Natural killer cell (primary cell): ENCODE results near the gene LARGE1. TPM values are rescaled to one million over a fixed set of nuclear protein-coding genes. Genes with fewer than 3 reads are reported as not detected.

Experiments used
- ATAC-seq, 3 donors: fragments of 150-1000 bp in 2 of 3; fragments of 200-7000 bp in 1 of 3; cut with Tn5 transposase; 1 replicate in 1 of 3; 2 replicates in 2 of 3; pipeline ENCODE4 v1.10.0; 2021; ENCODE audit warnings: mild to moderate bottlenecking in 2 of 3, moderate library complexity in 2 of 3
- DNase-seq, 2 donors: peaks; one replicate each; pipeline versions ENCODE4 v3.0.0 to v3.0.0-alpha.2; 2013 to 2021; ENCODE audit warnings: mixed read lengths in 1 of 2
- H3K27ac ChIP-seq: one replicate; pipeline ENCODE4 v1.5.1; 2013; ENCODE audit warnings: mild to moderate bottlenecking, low read length
- H3K27me3 ChIP-seq: one replicate; pipeline ENCODE4 v1.6.1; 2013; ENCODE audit warnings: low read length; ENCODE audit not compliant: control insufficient read depth, insufficient read depth
- H3K36me3 ChIP-seq: one replicate; pipeline ENCODE4 v1.6.1; 2013; ENCODE audit warnings: low read length; ENCODE audit not compliant: control insufficient read depth, insufficient read depth
- H3K4me1 ChIP-seq: one replicate; pipeline ENCODE4 v1.6.1; 2013; ENCODE audit warnings: low read length; ENCODE audit not compliant: control insufficient read depth, insufficient read depth
- H3K4me3 ChIP-seq: one replicate; pipeline ENCODE4 v1.5.1; 2013; ENCODE audit warnings: low read length
- H3K9me3 ChIP-seq: one replicate; pipeline ENCODE4 v1.6.1; 2013; ENCODE audit warnings: low read length; ENCODE audit not compliant: control insufficient read depth, insufficient read depth
- H3K27ac Mint-ChIP-seq, 2 donors: one replicate each; pipeline ENCODE4 v1.8.0; 2022; ENCODE audit warnings: mild to moderate bottlenecking in 2 of 2, mixed read lengths in 2 of 2, moderate library complexity in 1 of 2
- H3K27me3 Mint-ChIP-seq, 2 donors: one replicate each; pipeline ENCODE4 v1.8.0; 2022; ENCODE audit warnings: low read depth in 2 of 2, mixed read lengths in 2 of 2
- H3K36me3 Mint-ChIP-seq: one replicate; pipeline ENCODE4 v1.8.0; 2022; ENCODE audit warnings: mixed read lengths
- H3K4me1 Mint-ChIP-seq, 2 donors: one replicate each; pipeline ENCODE4 v1.8.0; 2022; ENCODE audit warnings: mixed read lengths in 2 of 2
- H3K4me3 Mint-ChIP-seq: one replicate; pipeline ENCODE4 v1.8.0; 2022; ENCODE audit warnings: mild to moderate bottlenecking, moderate library complexity, mixed read lengths
- H3K9me3 Mint-ChIP-seq, 2 donors: one replicate each; pipeline ENCODE4 v1.8.0; 2022; ENCODE audit warnings: mixed read lengths in 2 of 2
- CTCF ChIP-seq: fragments of 200-600 bp; IDR thresholded peaks from one replicate; pipeline ENCODE4 v1.8.0; 2022; ENCODE audit warnings: antibody characterized with exemption
- WGBS: methylation state at CpG from one replicate; pipeline ENCODE4 v1.1.7; 2013; ENCODE audit warnings: missing lambda C conversion rate; ENCODE audit not compliant: insufficient coverage; 5-methylcytosine and 5-hydroxymethylcytosine counted together
- intact Hi-C: fragments of 100-400 bp; cut with micrococcal nuclease; formaldehyde crosslinking; loops from one replicate; pipeline ENCODE4 v1.14.2; 2022
- total RNA-seq, 4 donors: library from RNA; stranded (reverse); fragments of 120-200 nt in 1 of 4; gene quantifications; one replicate each; pipeline versions ENCODE4 v1.2.3 to v1.2.4, GENCODE V29; 2013 to 2022

LARGE1 gene
- total RNA-seq, 3 donors from 2014 or later (not counting 1 experiment from before 2014, with no cell fraction given) = 2.6 to 11.6 (median 4.1) TPM

- Mint-ChIP-seq H3K36me3 (no peaks in the 10 kb centered on the region), H3K9me3 (peaks cover 14 to 16% of the 10 kb centered on the region in 2 donors), H3K27me3 (no peaks in the 10 kb centered on the region), H3K27ac (no peak overlapping the region), H3K4me3 (no peak overlapping the region), H3K4me1 (no peaks in the 10 kb centered on the region)
- DNase-seq = no peak
- intact Hi-C loops = no loop called here
- no peaks in the 10 kb centered on the region for H3K27me3 ChIP-seq
- no peaks in the 10 kb centered on the region for H3K4me1 ChIP-seq
- WGBS = 95% methylated on average over 3 of the region's 3 CpGs
- no peak for ATAC-seq
- TF ChIP-seq CTCF = no peak
- H3K9me3 ChIP-seq = no peaks in the 10 kb centered on the region
- no peak overlapping the region for H3K4me3 ChIP-seq
- no peak overlapping the region for H3K27ac ChIP-seq
- no peaks in the 10 kb centered on the region for H3K36me3 ChIP-seq
Measured at GRCh38 chr22:33726294-33726734, 194.0 kb downstream of the LARGE1 start.

GRCh38 chr22:33723915-33724314, 196.4 kb downstream of the LARGE1 start:
- Mint-ChIP-seq H3K4me1 (no peaks in the 10 kb centered on the region), H3K27me3 (no peaks in the 10 kb centered on the region), H3K4me3 (no peak overlapping the region), H3K9me3 (peaks cover 14% of the 10 kb centered on the region in 2 donors), H3K27ac (no peak overlapping the region), H3K36me3 (no peaks in the 10 kb centered on the region)
- intact Hi-C loops = no loop called here
- Histone ChIP-seq H3K27me3 (no peaks in the 10 kb centered on the region), H3K27ac (no peak overlapping the region), H3K9me3 (no peaks in the 10 kb centered on the region), H3K4me1 (no peaks in the 10 kb centered on the region), H3K4me3 (no peak overlapping the region), H3K36me3 (no peaks in the 10 kb centered on the region)
- no peak for ATAC-seq
- no peak for DNase-seq
- no peak for TF ChIP-seq CTCF
- 39% methylated on average over 11 of the region's 11 CpGs for WGBS

- Histone ChIP-seq H3K4me3 (no peak overlapping the region), H3K9me3 (no peaks in the 10 kb centered on the region), H3K27me3 (no peaks in the 10 kb centered on the region), H3K4me1 (no peaks in the 10 kb centered on the region), H3K36me3 (no peaks in the 10 kb centered on the region), H3K27ac (no peak overlapping the region)
- no peak for DNase-seq
- intact Hi-C loops = no loop called here
- WGBS = 87% methylated on average over 9 of the region's 9 CpGs
- ATAC-seq = no peak
- no peaks in the 10 kb centered on the region for H3K36me3 Mint-ChIP-seq
- peaks cover 14 to 16% of the 10 kb centered on the region in 2 donors for H3K9me3 Mint-ChIP-seq
- H3K4me1 Mint-ChIP-seq = no peaks in the 10 kb centered on the region
- TF ChIP-seq CTCF = no peak
- H3K4me3 Mint-ChIP-seq = no peak overlapping the region
- no peaks in the 10 kb centered on the region for H3K27me3 Mint-ChIP-seq
- H3K27ac Mint-ChIP-seq = no peak overlapping the region
Measured at GRCh38 chr22:33722816-33723215, 197.5 kb downstream of the LARGE1 start.

- DNase-seq (no peak), ATAC-seq (no peak)
- no peak overlapping the region for H3K4me3 Mint-ChIP-seq
- H3K27me3 Mint-ChIP-seq = no peaks in the 10 kb centered on the region
- no peak overlapping the region for H3K27ac Mint-ChIP-seq
- Histone ChIP-seq H3K4me3 (no peak overlapping the region), H3K27me3 (no peaks in the 10 kb centered on the region), H3K27ac (no peak overlapping the region), H3K4me1 (no peaks in the 10 kb centered on the region), H3K36me3 (no peaks in the 10 kb centered on the region), H3K9me3 (no peaks in the 10 kb centered on the region)
- H3K4me1 Mint-ChIP-seq = no peaks in the 10 kb centered on the region
- peaks cover 16 to 21% of the 10 kb centered on the region in 2 donors for H3K9me3 Mint-ChIP-seq
- 86% methylated on average over 9 of the region's 9 CpGs for WGBS
- TF ChIP-seq CTCF = no peak
- intact Hi-C loops = no loop called here
- H3K36me3 Mint-ChIP-seq = no peaks in the 10 kb centered on the region
Measured at GRCh38 chr22:33720166-33720878, 200.0 kb downstream of the LARGE1 start.
